ENCODE results near the gene DPYSL4. TPM values are rescaled to one million over a fixed set of nuclear protein-coding genes. Genes with fewer than 3 reads are reported as not detected.

The DPYSL4 gene
- polyA plus RNA-seq (2014; cell fraction: cytosol; rRNA removed) = 107 and 116 TPM in 2 replicates
- polyA plus RNA-seq (2014; cell fraction: nucleus; rRNA removed) = 180 and 190 TPM in 2 replicates

- peak; percentile 55 for DNase-seq (ENCODE audit: low spot score)
These were observed at the start of gene DPYSL4 for GRCh38 chr10:132186488-132187429. TSS of gene DPYSL4 (plus strand) at chr10:132186948. CDS start at chr10:132187064, 116 bp downstream.

GRCh38 chr10:132137111-132138072, 49.4 kb upstream of the DPYSL4 start:
- no peak for DNase-seq (ENCODE audit: low spot score)

GRCh38 chr10:132138133-132138532, 48.6 kb upstream of the DPYSL4 start:
- DNase-seq (ENCODE audit: low spot score) = no peak

GRCh38 chr10:132138596-132138995, 48.2 kb upstream of the DPYSL4 start:
- no peak for DNase-seq (ENCODE audit: low spot score)

GRCh38 chr10:132139526-132139925, 47.2 kb upstream of the DPYSL4 start:
- DNase-seq (ENCODE audit: low spot score) = no peak

- no peak for DNase-seq (ENCODE audit: low spot score)
These were observed 46.4 kb upstream of the DPYSL4 start for GRCh38 chr10:132140167-132140925.

- DNase-seq (ENCODE audit: low spot score) = no peak
These were observed 45.7 kb upstream of the DPYSL4 start for GRCh38 chr10:132141076-132141475.

- no peak for DNase-seq (ENCODE audit: low spot score)
These were observed 45.0 kb upstream of the DPYSL4 start for GRCh38 chr10:132141526-132142395.

GRCh38 chr10:132142396-132143161, 44.2 kb upstream of the DPYSL4 start:
- peak; percentile 84 for DNase-seq (ENCODE audit: low spot score)

GRCh38 chr10:132143162-132143561, 43.6 kb upstream of the DPYSL4 start:
- peak; percentile 78 for DNase-seq (ENCODE audit: low spot score)

GRCh38 chr10:132144086-132144485, 42.7 kb upstream of the DPYSL4 start:
- DNase-seq (ENCODE audit: low spot score) = no peak

- DNase-seq (ENCODE audit: low spot score) = no peak
These were observed 41.7 kb upstream of the DPYSL4 start for GRCh38 chr10:132145002-132145401.

- DNase-seq (ENCODE audit: low spot score) = no peak
These were observed 41.1 kb upstream of the DPYSL4 start for GRCh38 chr10:132145521-132146185.

- no peak for DNase-seq (ENCODE audit: low spot score)
These were observed 40.5 kb upstream of the DPYSL4 start for GRCh38 chr10:132146271-132146671.

- DNase-seq (ENCODE audit: low spot score) = no peak
These were observed 39.5 kb upstream of the DPYSL4 start for GRCh38 chr10:132146941-132147915.

- no peak for DNase-seq (ENCODE audit: low spot score)
These were observed 38.2 kb upstream of the DPYSL4 start for GRCh38 chr10:132148261-132149251.
